ENCODE measurements around the gene SPTBN4.
"Not testable (repeated sequence)": the region's sequence is repeated elsewhere in the genome, so short reads cannot be mapped to it uniquely, and the experiment has no call there.

Gene SPTBN4

DNA sequence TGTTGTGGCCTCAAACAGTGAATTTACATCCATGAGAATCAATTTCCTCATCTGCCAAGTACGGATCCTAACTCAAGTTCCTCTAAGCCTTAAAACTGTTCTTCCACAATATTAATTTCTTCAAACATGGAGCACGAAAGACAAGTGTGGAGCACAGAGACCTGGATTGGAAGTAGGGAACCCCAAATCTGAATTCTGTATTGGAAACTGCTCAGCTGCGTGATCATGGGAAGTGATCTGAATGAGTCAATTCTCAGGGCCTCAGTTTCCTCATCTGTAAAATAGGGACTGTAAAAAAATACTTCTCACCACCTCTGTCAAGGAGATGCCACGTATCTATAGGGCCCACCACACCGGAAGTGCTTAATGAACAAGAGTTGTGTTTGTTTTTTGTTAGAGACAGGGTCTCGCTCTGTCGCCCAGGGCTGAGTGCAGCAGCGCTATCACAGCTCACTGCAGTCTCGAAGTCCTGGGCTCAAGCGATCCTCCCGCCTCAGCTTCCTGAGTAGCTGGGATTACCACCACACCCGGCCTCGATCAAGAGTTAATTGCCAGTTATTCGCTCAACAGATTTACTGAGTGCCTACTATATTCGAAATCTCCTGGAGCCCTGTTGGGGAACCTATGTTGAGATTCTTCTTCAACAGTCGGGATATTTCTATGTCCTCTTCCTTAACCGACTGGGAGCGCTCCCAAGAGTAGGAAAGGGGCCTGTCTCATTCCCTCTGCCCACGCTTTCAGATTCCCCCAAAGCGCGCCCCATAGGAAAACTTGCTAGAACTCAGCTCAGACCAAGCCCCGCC is 24.3 kb upstream of the SPTBN4 start:
- no peak for DNase-seq

DNA sequence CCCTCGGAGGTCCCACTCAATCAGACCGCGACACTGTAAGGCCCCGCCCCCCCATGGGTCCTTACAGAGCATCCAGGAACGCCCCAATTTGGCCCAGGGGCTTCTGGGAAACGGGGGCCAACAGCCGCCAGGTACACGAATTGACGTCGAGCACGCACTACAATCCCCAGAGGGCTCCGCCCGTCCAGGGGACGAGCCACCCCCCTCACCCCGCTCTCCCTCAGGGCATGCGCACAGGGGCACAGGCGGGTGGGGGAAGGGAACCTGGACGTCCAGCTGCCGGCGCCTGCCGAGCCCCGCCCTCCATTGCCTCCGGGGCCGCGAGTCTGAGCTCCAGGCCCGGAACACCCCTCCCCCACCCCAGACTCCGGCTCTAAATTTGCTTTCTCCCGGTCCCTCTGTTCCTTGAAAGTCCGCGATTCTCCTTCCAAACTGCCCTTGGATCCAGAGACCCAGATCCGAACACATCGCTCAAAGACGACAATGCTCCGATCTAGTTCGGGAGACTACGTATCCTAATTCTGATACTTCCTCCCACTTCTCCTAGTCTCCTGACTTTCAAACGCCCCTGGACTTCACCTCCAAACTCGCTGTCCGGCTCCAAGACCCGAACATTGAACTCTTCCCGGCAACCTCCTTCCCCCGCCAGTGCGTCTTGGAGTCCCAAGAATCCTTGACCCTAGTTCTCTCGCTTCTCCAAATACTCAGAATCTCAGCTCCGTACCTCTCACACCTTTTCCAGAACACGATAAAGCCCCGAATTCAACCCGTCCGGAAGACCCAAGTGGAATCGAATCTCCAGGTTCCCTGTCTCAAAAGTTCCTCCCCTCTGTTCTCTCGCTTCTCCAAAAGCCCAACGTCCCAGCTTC is 23.4 kb upstream of the SPTBN4 start:
- peak; percentile 99 for DNase-seq

DNA sequence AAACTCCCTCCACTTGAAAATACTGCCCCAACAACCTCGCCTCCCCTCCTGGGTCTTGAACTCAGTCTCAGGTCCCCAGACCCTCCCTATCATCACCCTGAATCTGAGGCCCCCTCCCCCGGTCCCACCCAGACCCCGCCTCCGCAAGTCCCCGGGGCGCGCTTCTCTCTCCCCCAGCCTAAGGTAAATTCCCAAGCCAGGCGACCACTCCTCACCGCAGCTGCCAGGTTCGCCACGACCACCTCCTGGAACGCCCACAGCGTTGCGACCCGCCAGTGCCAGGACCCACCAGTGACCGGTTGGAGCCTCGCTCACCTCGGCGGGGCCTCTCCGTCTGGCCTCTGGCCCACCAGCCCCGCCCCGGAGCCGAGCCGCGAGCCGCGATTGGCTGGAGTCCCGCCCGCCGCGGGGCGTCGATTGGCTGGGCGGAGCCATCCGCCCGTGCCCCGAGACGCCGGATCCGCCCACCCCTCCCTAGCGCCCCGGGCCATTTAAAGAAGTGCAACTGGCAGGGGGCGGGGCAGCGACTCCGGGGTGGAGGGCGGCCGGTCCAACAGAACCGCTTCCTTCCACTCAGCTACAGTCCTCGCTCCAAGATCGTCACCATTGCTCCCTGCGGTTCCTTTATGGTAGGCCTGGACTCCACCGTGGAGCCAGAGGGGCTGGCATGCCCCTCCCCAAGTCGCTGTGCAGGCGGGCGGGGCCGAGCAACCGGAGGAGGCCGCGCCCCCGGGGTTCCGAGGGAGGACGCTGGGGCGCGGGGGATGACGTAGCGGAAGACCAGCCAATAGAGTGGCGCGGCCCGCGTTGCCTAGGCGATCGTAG is 22.6 kb upstream of the SPTBN4 start, which contains the start of gene SERTAD3:
SERTAD3 (minus strand) TSS at position 336 of the 825 bp plus-strand sequence. CDS start 2,255 bp downstream, outside the sequence.
- DNase-seq, result peak; percentile 96

DNA sequence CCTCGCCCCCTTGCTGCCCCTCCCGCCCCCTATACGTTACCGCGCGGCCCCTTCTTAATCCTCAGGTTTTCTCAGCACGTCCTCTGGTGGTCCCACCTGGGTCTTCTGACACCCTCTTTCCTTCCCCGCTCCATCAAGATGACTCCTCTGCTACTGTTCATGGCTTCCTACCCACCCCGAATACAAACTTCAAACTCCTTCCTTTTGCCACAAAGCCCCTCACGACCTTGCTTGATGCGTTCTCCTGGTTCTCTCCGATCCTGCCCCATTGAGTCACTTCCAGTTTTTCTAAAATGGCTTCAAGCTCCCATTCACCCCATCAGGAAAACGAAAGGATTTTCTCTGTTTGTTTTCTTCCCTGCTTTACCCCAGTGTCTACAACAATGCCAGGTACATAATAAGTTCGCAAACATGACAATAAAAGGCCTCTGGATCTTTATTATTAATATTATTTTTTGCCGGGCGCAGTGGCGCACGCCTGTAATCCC is 21.9 kb upstream of the SPTBN4 start:
- no peak for DNase-seq

DNA sequence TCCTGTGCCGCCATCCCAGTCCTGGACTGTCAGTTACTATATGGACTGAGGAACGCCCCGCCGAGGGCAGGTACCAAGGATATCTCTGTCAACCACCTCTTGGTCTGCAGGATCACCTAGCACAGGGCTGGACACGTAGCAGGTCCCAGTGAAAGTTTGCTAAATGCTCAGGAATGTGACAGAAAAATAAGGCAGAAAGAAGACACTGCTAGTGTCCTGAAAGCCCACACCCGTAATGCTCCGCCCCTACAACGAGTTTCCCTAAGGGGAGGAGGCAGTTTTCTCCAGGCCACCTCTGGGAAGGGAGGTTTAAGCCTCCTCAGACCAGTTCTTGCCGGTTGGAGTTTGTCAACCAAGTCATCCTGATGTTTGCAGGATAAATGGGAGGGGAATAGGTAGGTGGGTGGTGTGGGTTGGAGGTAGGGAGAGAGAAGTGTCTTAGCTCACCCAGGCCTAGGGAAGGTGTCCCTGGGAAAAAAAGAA is 21.0 kb upstream of the SPTBN4 start:
- DNase-seq, result no peak

DNA sequence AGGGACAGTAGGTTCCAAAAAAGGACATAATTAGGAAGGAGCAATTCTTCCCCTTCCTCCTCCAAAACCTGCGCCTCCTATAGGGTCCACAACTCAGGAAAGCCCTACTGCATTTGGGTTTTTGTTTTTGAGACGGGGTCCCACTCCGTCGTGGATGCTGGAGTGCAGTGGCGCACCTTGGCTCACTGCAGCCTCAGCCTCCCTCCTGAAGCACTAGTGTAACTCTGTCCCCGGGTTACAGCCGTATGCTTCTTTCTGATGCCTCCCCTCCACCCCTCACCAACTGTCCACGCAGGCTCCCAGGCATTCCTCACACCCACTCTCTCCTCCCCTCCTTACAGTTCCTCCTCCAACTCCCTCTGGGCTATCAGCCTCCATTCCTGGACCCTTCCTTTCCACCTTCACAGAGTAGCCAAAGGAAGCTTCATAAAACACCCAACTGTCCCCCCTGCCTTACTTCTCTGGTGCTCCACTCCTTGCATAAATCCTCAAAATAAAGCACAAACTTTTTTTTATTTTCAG is 20.5 kb upstream of the SPTBN4 start:
- no peak for DNase-seq

DNA sequence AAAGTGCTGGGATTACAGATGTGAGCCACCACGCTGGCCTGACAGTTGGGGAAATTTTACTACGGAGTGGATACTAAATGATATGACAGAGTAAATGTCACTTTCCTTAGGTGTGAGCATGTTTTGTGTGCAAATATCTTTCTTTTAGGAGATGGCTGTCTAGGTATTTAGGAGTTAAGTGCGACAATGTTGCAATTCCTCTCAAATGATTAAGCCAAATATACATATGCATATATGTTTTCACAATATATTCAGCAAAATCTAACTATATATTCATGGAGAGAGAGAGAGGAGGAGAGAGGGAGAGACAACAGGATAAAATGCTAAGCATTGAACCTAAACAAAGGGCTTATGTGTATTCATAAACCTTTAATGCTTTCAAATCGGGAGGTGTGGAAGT is 17.3 kb upstream of the SPTBN4 start:
- no peak for DNase-seq

DNA sequence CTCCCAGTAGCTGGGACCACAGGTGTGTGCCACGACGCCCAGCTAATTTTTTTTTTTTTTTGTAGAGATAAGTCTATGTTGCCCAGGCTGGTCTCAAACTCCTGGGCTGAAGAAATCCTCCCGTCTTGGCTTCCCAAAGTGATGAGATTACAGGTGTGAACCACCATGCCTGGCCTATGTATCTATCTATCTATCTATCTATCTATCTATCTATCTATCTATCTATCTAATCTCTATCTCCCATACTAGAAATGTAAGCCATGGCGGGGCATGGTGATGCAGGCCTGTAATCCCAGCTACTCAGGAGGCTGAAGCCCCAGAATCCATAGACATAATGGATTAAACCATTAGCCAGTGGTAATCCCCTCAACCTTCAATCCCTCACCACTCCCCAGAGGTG is 16.1 kb upstream of the SPTBN4 start:
- no peak for DNase-seq

DNA sequence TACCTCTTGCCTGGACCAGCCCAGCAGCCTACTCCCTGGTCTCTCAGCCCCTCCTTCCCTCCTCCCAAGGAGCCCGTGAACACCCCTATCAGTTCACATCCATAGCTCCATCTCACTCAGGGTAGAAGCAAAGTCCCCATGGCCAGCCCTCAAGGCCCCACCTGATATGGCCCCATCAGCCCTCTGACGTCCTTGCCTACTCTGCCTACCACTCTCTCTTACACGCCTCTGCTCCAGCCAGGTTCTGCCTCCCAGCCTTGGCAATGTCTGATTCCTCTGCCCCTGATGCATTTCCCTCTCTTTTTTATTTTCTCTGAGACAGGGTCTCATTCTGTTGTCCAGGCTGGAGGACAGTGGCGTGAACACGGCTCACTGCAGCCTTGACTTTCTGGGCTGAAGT is 14.8 kb upstream of the SPTBN4 start:
- no peak for DNase-seq

DNA sequence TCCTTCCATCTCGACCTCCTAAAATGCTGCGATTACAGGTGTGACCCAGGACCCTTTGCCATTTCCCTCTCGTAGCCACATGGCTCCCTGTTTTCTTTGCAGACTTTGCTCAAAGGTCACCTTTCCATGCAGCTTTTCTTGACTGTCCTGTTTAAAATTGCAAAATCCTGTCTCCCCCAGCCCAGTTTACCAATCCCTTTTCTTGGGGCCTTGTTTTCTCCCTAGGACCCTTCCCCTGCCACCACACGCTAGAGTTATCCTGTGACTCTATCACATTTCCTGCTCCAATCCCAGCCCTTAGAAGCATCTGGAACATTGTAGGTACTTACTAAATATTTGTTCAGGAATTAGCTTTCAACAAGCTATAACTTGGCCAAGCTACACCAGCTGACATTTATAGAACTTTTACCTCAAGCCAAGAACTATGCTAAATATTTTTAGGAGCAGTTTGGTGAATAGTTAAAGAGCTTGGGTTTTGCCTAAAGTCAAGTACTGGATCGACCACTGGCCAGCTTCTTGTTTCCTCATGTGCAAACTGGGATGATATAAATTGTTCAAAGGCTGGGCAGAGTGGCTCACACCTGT is 13.6 kb upstream of the SPTBN4 start:
- DNase-seq, result no peak

DNA sequence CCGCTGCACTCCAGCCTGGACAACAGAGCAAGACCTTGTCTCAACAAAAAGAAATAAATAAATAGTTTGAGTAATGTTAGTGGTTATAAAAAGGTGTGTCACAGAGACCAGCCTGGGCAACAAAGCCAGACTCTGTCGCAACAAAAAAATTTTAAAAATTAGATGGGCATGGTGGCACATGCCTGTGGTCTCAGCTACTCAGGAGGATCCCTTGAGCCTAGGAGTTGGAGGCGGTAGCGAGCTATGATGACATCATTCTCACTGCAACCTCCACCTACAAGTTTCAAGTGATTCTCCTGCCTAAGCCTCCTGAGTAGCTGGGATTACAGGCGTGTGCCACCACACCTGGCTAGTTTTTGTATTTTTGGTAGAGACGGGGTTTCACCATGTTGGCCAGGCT is 12.9 kb upstream of the SPTBN4 start:
- DNase-seq, result not testable (repeated sequence)

DNA sequence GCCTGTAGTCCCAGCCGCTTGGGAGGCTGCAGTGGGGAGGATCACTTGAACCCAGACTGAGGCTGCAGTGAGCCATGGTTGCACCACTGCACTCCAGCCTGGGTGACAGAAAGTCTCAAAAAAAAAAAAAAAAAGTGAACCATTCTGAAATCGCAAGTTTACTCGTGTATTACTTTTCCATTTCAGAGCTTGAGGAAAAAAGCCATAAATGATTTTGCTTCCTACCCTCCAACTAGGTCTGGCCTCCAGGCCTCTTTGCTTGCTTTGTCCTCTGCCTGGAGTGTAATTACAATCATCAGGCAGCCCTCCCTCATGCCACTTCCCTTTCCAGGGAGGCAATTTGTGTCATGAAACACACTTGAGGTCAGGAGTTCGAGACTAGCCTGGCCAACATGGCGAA is 9.8 kb upstream of the SPTBN4 start:
- no peak for DNase-seq

DNA sequence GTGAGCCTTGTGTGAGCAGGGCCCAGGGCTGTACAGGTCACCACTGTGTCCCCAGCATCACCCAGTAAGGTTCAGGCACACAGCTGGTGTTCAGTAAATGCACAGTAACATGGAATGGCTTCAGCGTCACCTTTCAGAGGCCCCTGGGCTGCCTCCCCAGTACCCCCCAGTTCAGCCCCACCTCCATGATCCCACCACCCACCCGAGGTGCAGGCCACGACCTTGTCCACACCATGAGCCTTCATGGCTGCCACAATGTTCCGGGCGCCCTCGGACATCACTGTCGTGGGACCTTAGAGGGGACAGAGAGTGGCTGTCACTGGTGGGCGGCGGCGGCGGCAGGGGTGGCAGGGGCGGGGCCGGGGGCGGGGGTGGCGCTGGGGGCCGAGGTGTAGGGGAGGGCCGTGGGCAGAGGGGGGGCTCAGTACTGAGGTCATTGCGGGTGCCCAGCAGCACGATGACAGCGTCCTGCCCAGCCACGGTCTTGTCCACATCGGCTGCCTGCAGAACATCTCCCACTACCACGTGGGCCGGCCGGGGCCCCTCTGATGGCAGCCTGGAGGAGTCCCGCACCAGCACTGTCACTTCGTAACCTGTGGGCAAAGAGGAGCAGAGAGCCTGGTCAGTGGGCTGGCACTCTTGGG is 8.7 kb upstream of the SPTBN4 start:
- no peak for DNase-seq

DNA sequence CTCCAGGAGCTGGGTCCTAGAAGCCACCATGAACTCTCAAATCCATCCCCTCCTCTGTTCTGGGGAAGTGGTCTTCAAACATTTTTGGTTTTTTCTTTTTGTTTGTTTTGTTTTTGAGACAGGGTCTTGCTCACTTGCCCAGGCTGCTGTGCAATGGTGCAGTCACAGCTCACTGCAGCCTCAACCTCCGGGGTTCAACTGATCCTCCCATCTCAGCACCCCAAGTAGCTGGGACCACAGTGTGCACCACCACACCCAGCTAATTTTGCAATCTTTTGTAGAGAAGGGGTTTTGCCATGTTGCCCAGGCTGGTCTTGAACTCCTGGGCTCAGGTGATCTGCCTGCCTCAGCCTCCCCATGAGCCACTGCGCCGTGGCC is 8.2 kb upstream of the SPTBN4 start:
- no peak for DNase-seq

DNA sequence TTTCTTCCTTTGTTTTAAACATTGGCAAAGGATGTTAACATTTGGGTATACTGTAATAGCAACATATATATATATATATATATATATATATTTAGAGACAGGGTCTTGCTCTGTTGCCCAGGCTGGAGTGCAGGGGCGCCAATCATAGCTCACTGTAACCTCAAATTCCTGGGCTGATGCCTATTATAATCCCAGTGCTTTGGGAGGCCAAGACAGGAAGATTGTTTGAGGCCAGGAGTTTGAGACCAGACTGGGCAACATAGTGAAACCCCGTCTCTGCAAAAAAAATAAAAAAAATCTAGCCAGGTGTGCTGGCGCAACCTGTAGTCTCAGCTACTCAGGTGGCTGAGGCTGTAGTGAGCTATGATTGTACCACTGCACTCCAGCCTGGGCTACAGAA is 6.6 kb upstream of the SPTBN4 start:
- no peak for DNase-seq

DNA sequence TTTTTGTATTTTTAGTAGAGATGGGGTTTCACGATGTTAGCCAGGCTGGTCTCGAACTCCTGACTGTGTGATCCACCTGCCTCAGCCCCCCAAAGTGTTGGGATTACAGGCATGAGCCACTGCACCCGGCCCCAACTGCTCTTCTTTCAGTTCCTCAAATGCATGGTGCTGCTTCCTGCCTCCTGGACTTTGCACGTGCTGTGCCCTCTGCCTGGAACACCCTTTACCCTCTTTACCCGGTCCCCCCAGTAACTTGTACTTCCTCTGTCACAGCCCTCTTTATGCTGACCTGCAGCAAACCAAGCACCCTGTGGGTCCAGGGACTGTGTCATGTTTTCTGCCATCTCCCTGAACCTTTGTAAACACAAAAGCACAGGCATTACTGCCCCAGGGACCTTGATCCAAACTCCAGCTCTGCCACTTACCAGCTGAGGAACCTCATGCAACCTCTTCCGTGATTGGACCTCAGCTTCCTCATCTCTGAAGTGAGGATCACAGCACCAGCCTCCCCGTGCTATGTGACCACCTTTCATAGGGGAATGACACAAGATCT is 5.1 kb upstream of the SPTBN4 start:
- DNase-seq, result no peak

DNA sequence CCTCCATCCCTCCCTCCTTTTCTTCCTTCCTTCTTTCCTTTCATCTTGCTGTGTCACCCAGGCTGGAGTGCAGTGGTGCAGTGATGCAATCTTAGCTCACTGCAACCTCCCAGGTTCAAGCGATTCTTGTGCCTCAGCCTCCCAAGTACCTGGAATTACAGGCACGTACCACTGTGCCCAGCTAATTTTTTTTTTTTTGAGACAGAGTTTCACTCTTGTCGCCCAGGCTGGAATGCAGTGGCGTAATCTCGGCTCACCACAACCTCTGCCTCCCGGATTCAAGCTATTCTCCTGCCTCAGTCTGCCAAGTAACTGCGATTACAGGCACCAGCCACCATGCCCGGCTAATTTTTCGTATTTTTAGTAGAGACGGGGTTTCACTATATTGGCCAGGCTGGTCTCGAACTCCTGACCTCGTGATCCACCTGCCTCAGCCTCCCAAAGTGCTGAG is 3.2 kb upstream of the SPTBN4 start:
- not testable (repeated sequence) for DNase-seq

DNA sequence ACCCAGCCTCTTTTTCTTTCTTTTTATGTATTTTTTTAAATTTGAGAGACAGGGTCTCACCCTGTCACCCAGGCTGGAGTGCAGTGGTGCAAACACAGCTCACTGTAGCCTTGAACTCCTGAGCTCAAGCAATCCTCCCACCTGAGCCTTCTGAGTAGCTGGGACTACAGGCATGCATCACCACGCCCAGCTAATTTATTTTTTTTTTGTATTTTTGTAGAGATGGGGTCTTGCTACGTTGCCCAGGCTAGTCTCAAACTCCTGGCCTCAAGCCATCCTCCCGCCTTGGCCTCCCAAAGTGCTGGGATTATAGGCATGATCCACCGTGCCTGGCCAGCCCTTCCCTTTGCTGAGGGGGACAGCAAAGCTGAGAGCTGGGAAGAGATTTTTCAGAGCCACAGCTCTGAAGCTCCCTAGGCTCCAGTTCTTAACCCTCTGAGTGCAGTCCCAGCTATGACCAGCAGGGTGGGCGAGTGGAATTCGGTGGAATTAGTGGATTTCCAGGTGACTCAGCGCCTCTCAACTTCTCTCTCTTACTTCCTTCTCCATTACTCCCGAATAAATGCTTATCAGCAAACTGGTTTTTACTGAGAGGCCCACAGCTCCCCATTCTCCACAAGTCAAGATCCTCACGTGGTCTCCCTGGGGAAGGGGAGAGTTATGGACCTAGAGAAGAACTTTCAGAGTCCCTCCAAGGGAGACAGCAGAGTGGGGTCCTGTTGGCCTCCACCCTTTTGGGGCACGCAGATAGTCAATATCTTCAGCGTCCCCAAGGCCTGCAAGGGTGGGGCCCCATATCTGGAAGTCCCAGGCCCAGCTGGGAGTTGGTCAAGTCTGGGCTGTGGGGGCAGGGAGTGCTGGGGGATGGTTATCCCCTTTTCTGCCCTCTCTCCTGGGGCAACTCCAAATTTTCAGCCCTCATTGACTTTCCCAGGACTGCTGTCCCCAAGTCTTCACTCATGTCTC is 2.5 kb upstream of the SPTBN4 start:
- DNase-seq, result peak; percentile 71

DNA sequence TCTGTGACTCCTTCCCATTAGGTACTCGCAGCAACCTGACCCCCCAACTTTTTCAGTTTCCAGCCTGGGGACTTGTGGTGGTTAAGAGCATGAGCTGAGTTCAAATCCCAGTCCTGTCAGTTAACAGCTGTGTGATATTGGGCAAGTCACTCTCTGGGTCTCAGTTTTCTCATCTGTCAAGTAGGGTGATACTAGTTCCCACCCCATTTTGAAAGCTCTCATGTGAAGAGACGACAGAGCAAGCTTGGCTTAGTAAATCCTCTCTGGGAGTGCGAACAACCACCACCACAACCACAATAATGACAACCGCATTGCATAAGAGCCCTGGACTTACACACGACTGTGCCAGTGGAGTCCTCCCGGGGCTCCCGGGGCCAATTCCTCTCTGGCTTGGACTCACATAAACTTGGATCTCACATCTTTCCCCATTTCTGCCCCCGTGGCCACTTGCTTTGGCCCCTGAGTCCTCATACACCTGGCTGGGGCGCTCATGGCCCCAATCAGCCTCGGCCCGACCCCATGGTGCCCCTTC is 1.7 kb upstream of the SPTBN4 start:
- no peak for DNase-seq

All from T-helper 9 cell (primary cell).